Measurements from ENCODE around the gene TSPAN1.

GRCh38 chr1:46199233-46199749 is 24.4 kb downstream of the TSPAN1 start:
- TF ChIP-seq EZH2 (IDR thresholded peaks at IDR 0.05; ENCODE audit: borderline replicate concordance, low read depth, low read length, poor library complexity, severe bottlenecking) = no peak
- no peak for TF ChIP-seq CTCF (conservative IDR thresholded peaks at IDR 0.05; ENCODE audit: low read depth, low read length)
